Peyer's patch (tissue), 4 donors: ENCODE data around the gene ARID5A. TPM values are rescaled to one million over a fixed set of nuclear protein-coding genes. Genes with fewer than 3 reads are reported as not detected.

Experiments used
- DNase-seq, 3 donors: peaks; one replicate each; pipeline ENCODE4 v3.0.0-alpha.2; 2017 to 2019
- H3K27ac ChIP-seq, 4 donors: fragments of 200-600 bp; sonication (generic); one replicate each; pipeline ENCODE4 v1.5.1; 2016 to 2019
- H3K27me3 ChIP-seq, 2 donors: fragments of 200-600 bp; sonication (generic); one replicate each; pipeline ENCODE4 v1.5.1; 2019
- H3K36me3 ChIP-seq, 3 donors: fragments of 200-600 bp; sonication (generic); one replicate each; pipeline ENCODE4 v1.5.1; 2016 to 2019
- H3K4me1 ChIP-seq, 4 donors: fragments of 200-600 bp; sonication (generic); one replicate each; pipeline ENCODE4 v1.5.1; 2016 to 2019
- H3K4me3 ChIP-seq, 4 donors: fragments of 200-600 bp; sonication (generic); 1 replicate in 3 of 4; 2 replicates in 1 of 4; pipeline ENCODE4 v1.5.1; 2016 to 2019; ENCODE audit warnings: mild to moderate bottlenecking in 1 of 4
- H3K9me3 ChIP-seq, 4 donors: fragments of 200-600 bp; sonication (generic); one replicate each; pipeline ENCODE4 v1.5.1; 2016 to 2019; ENCODE audit warnings: mild to moderate bottlenecking in 1 of 4
- CTCF ChIP-seq, 6 experiments: fragments of 450-650 bp in 4 of 6; fragments of 200-600 bp in 2 of 6; sonication (generic) in 1 of 6; IDR thresholded peaks; one replicate each; pipeline ENCODE4 v1.5.1; 2017 to 2019; ENCODE audit warnings: antibody characterized with exemption in 6 of 6, mild to moderate bottlenecking in 3 of 6, moderate library complexity in 1 of 6
- POLR2A ChIP-seq, 2 donors: fragments of 450-650 bp; IDR thresholded peaks; one replicate each; pipeline ENCODE4 v1.5.1; 2017; ENCODE audit warnings: antibody characterized with exemption in 2 of 2, mild to moderate bottlenecking in 2 of 2, moderate library complexity in 2 of 2
- total RNA-seq, 4 donors: library from RNA; depleted of rRNA; stranded (reverse); fragments of >200 nt; gene quantifications; one replicate each; pipeline ENCODE4 v1.1.0, GENCODE V29; 2016

The ARID5A gene
- total RNA-seq, 4 donors from 2014 or later = 3.9 to 44.6 (median 16.9) TPM

GRCh38 chr2:96530474-96531357, 5.8 kb upstream of the ARID5A start:
- TF ChIP-seq CTCF (IDR thresholded peaks at IDR 0.05) (no peak), POLR2A (IDR thresholded peaks at IDR 0.05) (no peak)
- Histone ChIP-seq H3K27ac (peak overlapping the region in 3 of 4 donors; percentile 15 to 85 (median 75)), H3K27me3 (no peaks in the 10 kb centered on the region), H3K9me3 (no peaks in the 10 kb centered on the region), H3K36me3 (no peaks in the 10 kb centered on the region), H3K4me3 (no peak overlapping the region), H3K4me1 (peaks cover 0 to 54% (median 0%) of the 10 kb centered on the region in 4 donors)
- peak in 1 of 3 donors; percentile 43 for DNase-seq

- H3K36me3 ChIP-seq = no peaks in the 10 kb centered on the region
- H3K27me3 ChIP-seq = no peaks in the 10 kb centered on the region
- TF ChIP-seq CTCF (IDR thresholded peaks at IDR 0.05) (no peak), POLR2A (IDR thresholded peaks at IDR 0.05) (no peak)
- peaks cover 0 to 57% (median 3%) of the 10 kb centered on the region in 4 donors for H3K4me1 ChIP-seq
- no peaks in the 10 kb centered on the region for H3K9me3 ChIP-seq
- no peak for DNase-seq
- peak overlapping the region; percentile 70 to 85 (median 78) for H3K27ac ChIP-seq
- no peak overlapping the region for H3K4me3 ChIP-seq
Observed at GRCh38 chr2:96531366-96531765, 5.2 kb upstream of the ARID5A start.

GRCh38 chr2:96531872-96532505, 4.6 kb upstream of the ARID5A start:
- TF ChIP-seq POLR2A (IDR thresholded peaks at IDR 0.05) = peak in 1 of 2 donors; percentile 42
- no peak for TF ChIP-seq CTCF (IDR thresholded peaks at IDR 0.05)
- Histone ChIP-seq H3K27ac (peak overlapping the region; percentile 70 to 85 (median 80)), H3K4me1 (peaks cover 0 to 53% (median 3%) of the 10 kb centered on the region in 4 donors), H3K36me3 (no peaks in the 10 kb centered on the region), H3K4me3 (peak overlapping the region; percentile 9 to 43 (median 25)), H3K27me3 (no peaks in the 10 kb centered on the region), H3K9me3 (no peaks in the 10 kb centered on the region)
- DNase-seq = peak; percentile 79 to 96 (median 82)

- DNase-seq = peak in 1 of 3 donors; percentile 44
- peak overlapping the region; percentile 61 to 85 (median 80) for H3K27ac ChIP-seq
- no peaks in the 10 kb centered on the region for H3K36me3 ChIP-seq
- no peaks in the 10 kb centered on the region for H3K9me3 ChIP-seq
- no peaks in the 10 kb centered on the region for H3K27me3 ChIP-seq
- H3K4me1 ChIP-seq = peaks cover 3 to 52% (median 3%) of the 10 kb centered on the region in 4 donors
- TF ChIP-seq POLR2A (IDR thresholded peaks at IDR 0.05) (no peak), CTCF (IDR thresholded peaks at IDR 0.05) (no peak)
- H3K4me3 ChIP-seq = no peak overlapping the region
Observed at GRCh38 chr2:96532641-96533291, 3.8 kb upstream of the ARID5A start.

- Histone ChIP-seq H3K4me3 (no peak overlapping the region), H3K36me3 (no peaks in the 10 kb centered on the region), H3K27ac (peak overlapping the region; percentile 61 to 85 (median 80)), H3K27me3 (no peaks in the 10 kb centered on the region), H3K4me1 (peaks cover 4 to 51% (median 7%) of the 10 kb centered on the region in 4 donors), H3K9me3 (no peaks in the 10 kb centered on the region)
- DNase-seq = peak in 2 of 3 donors; percentile 50 to 82
- no peak for TF ChIP-seq CTCF (IDR thresholded peaks at IDR 0.05)
- no peak for TF ChIP-seq POLR2A (IDR thresholded peaks at IDR 0.05)
Observed at GRCh38 chr2:96533292-96534073, 3.1 kb upstream of the ARID5A start.
